Measurements from ENCODE around the gene TMEM204. TPM values are rescaled to one million over a fixed set of nuclear protein-coding genes. Genes with fewer than 3 reads are reported as not detected.
"Not testable (repeated sequence)": the region's sequence is repeated elsewhere in the genome, so short reads cannot be mapped to it uniquely, and the experiment has no call there.

The TMEM204 gene
- polyA plus RNA-seq, 4 donors: 18.8 to 28.5 (median 20.6) TPM

DNA sequence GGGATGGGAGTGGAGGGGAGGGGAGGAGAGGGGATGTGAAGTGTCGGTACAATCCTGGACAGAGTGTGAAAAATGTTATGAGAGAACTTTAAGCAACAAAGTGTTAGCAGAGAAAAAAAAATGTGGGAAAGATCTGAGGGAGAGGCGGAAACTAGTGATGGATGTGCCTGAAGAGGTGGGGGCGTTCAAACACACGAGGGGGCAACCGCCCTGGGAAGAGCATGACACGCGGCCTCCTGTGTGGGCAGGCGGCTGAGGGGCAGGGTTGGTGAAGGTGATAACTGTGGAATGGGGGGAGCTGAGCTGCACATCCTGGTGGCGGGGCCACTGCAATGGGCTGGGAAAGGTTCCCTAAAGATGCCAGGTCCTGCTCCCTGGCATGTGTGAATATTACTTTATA is 48.3 kb downstream of the TMEM204 start:
- DNase-seq (ENCODE audit: low read depth in 4 of 4, low spot score in 3 of 4): no peak

DNA sequence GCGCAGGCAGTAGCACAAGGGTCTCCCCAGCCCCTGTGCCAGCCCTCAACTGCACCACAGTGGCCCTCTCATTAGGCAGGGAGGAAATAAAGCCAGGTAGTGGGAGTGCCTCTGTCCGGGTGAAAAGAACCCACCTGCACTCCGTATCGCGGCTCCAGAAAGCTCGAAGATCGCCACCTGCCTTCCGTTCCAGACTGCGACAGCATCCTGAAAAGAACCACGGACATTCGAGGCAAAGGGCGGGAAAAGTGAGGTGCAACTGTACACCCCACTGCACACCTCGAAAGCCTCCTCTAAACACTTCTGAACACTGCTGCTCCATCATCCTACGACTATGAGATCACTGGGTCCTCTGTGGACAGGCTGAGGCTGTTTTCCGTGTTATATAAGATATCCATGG is 49.7 kb downstream of the TMEM204 start:
- DNase-seq (ENCODE audit: low read depth in 4 of 4, low spot score in 3 of 4): no peak

DNA sequence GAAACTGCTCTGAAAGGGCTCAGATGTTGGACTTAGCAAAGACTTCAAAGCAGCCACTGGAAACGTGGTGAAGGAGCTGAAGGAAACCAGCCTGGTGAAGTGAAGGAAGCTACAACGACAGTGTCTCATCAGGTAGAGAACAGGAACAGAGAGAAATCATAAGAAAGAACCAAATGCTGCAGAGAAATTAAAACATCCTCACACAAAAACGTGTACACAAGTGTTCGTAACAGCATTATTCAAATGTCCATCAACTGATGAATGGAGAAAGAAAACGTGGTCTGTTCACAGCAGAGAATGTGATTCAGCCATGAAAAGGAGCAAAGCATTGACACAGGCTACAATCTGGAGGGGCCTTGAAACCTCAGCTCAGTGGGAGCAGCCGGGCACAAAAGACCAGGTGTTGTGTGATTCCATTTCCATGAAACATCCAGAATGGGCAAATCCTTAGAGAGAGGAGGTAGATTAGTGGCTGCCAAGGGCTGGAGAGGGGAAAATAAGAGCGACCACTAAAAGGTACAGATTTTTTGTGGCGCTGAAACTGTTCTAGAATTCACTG is 51.5 kb downstream of the TMEM204 start:
- no peak for DNase-seq (ENCODE audit: low read depth in 4 of 4, low spot score in 3 of 4)

DNA sequence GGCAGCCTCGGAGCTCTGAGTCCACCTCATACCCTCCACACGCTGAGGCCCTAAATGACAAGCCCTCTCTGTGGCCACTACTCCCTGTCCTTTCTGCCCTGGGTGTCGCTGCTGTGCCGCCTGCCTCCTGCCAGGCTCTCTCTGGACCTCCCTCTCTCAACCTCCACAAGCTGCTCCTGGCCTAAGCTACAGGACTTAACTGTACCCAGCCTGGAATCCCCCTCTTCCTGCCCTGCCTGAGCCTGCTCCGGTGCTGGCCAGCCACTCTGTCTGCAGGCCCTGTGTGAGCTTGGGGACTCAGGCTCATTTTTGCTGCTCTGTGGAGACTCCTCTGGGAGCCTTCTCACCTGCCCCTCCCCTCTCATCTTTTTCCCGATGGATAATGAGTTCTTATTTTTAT is 56.9 kb downstream of the TMEM204 start:
- DNase-seq (ENCODE audit: low read depth in 4 of 4, low spot score in 3 of 4): no peak

DNA sequence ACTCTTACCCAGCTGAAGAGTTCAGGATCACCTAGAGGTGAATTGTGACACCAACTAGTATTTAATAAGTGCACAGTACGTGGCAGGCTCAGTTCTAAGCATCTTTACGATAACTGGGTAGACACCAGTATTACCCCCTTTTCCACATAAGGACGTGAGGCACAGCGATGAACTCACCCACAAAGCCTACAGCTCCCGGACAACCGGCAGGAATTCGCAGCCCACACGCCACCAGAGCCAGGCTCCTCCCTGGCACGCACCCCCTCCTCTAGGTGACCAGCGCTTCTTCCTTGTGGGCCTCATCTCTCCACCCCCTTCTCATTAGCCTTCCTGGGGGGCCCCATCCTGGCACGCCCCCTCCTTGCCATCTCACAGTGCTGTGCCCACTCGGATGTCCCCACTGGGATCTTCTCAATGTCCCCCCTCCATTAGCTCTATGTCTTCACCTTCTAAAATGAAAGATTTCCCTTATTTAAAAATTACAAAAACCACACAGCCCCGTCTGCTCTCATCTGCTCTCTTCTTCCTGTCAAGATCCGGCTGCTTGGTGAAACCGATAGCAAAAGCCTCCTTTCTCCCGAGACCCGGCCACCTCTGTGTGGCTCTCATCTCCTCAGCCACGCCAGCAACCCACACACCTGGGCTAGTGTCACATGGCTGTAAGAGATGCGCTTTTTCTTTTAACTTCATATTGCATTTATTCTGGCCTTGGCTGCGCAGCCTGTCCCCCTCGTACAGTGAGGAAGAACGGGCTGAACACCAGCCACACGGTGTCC is 57.7 kb downstream of the TMEM204 start:
- DNase-seq (ENCODE audit: low read depth in 4 of 4, low spot score in 3 of 4): no peak

DNA sequence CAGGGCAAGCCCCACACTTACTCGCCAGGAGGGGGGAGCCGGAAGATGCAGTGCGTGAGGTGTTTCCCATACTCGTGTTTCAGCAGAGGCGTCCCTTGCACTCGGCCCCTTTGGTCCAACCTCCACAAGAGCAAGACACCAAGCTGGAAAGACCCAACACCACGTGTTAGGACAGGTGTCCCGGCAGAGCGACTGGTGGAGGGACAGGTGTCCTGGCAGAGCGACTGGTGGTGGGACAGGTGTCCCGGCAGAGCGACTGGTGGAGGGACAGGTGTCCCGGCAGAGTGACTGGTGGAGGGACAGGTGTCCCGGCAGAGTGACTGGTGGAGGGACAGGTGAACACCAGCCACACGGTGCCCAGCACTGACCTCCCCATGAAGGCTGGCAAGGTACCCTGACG is 59.0 kb downstream of the TMEM204 start:
- DNase-seq (ENCODE audit: low read depth in 4 of 4, low spot score in 3 of 4): no peak

DNA sequence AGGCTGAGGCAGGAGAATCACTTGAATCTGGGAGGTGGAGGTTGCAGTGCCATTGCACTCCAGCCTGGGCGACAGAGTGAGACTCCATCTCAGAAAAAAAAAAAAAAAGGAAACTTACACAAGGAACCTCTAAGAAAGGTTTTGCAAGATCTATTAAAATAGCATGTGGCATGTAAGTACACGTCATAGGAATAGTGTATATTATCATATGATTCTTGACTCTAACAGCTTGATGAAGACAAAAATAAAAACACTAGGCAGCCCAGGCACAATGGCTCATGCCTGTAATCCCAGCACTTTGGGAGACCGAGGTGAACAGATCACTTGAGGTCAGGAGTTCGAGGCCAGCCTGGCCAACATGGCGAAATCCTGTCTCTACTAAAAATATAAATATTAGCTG is 62.0 kb downstream of the TMEM204 start:
- DNase-seq (ENCODE audit: low read depth in 4 of 4, low spot score in 3 of 4): not testable (repeated sequence)

DNA sequence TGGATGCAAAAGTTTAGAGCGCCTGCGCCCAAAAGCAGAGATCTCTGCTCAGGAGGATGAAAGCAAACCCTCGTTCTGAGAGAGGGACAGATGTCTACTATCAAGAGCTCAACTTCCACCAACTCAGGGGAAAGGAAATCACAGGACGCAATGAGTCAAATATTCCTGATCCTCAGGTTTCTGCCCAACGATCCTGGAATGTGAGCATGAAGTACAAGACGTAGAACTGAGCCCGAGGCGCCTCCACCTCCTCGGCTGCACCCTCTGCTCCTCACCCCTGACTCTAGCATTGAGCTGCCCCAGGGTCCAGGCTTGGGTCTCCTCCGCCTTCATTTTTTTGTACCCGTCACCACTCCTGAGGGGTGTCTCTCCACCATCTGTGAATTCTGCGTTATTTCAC is 63.0 kb downstream of the TMEM204 start:
- no peak for DNase-seq (ENCODE audit: low read depth in 4 of 4, low spot score in 3 of 4)

DNA sequence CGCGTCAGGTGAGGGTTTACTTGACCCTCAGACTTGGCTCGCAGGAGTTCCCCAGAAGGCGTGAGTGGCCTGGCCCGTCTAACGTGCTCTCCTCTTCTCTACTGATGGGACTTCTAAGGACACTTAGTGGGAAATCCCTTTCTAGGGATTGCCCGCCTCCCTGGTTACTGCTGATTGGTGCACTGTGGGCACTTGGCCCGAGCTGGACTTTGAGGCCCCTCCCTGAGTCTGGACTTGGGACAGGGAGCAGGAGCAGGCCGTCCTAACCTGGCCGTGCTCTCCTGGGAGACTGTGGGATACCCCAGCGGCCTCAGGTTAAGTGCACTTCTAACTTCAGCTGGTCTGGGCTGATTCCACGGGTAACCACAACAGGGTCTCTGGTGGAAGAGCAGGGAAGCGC is 63.7 kb downstream of the TMEM204 start:
- DNase-seq (ENCODE audit: low read depth in 4 of 4, low spot score in 3 of 4): no peak

DNA sequence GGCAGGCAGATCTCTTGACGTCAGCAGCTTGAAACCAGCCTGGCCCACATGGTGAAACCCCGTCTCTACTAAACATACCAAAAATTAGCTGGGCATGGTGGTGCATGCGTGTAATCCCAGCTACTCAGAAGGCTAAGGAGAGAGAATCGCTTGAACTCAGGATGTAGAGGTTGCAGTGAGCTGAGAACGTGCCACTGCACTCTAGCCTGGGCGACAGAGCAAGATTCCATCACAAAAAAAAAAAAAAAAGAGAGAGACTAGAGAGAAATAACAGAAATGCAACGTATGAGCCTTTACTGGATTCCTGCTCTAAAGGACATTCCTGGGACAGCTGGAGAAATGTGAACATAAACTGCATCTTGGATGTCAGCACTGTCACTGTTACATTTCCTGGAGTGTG is 67.6 kb downstream of the TMEM204 start:
- no peak for DNase-seq (ENCODE audit: low read depth in 4 of 4, low spot score in 3 of 4)

DNA sequence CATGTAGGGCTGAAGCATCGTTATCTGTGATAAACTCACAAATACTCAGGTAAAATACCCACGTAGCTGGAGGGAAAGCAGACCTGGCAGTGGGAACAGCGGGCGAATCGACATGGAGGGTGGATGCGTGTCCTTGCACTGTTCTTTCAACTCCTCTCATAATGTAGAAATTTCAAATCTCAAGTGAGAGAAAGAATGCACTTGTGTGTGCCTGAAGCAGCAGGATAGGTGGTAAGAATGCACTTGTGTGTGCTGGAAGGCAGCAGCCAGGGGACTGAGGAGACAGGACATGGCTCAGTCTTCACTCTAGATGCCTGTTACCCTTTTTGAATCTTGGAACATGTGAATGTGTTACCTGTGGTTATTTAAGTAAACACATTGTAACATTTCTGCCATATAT is 68.0 kb downstream of the TMEM204 start:
- DNase-seq (ENCODE audit: low read depth in 4 of 4, low spot score in 3 of 4): no peak

DNA sequence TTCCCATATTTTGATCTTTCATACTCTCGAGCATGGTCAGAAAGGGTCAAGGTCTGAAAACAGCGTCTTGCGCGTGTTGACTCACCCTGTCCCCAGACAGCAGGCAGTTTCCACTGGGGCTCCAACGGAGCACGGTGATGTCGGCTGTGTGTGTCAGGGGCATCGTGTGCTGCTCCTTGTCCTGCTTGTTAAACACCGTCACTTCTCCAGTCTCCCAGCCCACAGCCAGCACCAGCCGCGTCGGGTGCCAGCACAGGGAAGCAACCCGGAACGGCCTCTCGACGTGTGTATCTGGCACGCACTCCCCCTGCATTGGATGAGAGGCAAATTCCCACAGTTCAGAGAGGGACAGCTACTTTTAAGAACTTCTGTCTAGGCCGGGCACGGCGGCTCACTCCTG is 68.8 kb downstream of the TMEM204 start:
- no peak for DNase-seq (ENCODE audit: low read depth in 4 of 4, low spot score in 3 of 4)

Other genes with a start within 250 kb of the TMEM204 start
- 100 to 1,000 TPM; 169 to 186 (median 176) TPM for gene UBE2I, start 224.0 kb upstream of the TMEM204 start, polyA plus RNA-seq (ENCODE audit: insufficient read length in 4 of 4)
- gene BAIAP3, start 200.0 kb upstream of the TMEM204 start, polyA plus RNA-seq (ENCODE audit: insufficient read length in 4 of 4): 1 to 10 TPM; 3.9 to 8.5 (median 4.7) TPM
- 10 to 100 TPM; 37.9 to 62.9 (median 46.1) TPM for gene TSR3, start 181.8 kb upstream of the TMEM204 start, polyA plus RNA-seq (ENCODE audit: insufficient read length in 4 of 4)
- gene GNPTG, start 181.7 kb upstream of the TMEM204 start, polyA plus RNA-seq (ENCODE audit: insufficient read length in 4 of 4): 10 to 100 TPM; 57.3 to 69.5 (median 60.3) TPM
- gene UNKL, start 119.0 kb upstream of the TMEM204 start, polyA plus RNA-seq (ENCODE audit: insufficient read length in 4 of 4): 10 to 100 TPM; 14.2 to 21.1 (median 17.0) TPM
- 10 to 100 TPM; 12.5 to 18.3 (median 14.8) TPM for gene UQCC4, start 112.9 kb upstream of the TMEM204 start, polyA plus RNA-seq (ENCODE audit: insufficient read length in 4 of 4)
- gene PERCC1, start 102.6 kb upstream of the TMEM204 start, polyA plus RNA-seq (ENCODE audit: insufficient read length in 4 of 4): under 1 TPM in 1 of 4 donors, not detected in 3; 0.26 TPM
- 1 to 10 TPM; 2.2 to 3.5 (median 2.7) TPM for gene CCDC154, start 89.1 kb upstream of the TMEM204 start, polyA plus RNA-seq (ENCODE audit: insufficient read length in 4 of 4)
- 10 to 100 TPM; 43.4 to 62.1 (median 48.6) TPM for gene CLCN7, start 58.6 kb upstream of the TMEM204 start, polyA plus RNA-seq (ENCODE audit: insufficient read length in 4 of 4)
- under 1 TPM in 1 of 4 donors, not detected in 3; 0.04 TPM for gene PTX4, start 44.7 kb upstream of the TMEM204 start, polyA plus RNA-seq (ENCODE audit: insufficient read length in 4 of 4)
- 10 to 100 TPM; 25.9 to 48.7 (median 30.5) TPM for gene TELO2, start 40.3 kb upstream of the TMEM204 start, polyA plus RNA-seq (ENCODE audit: insufficient read length in 4 of 4)
- gene IFT140, start 78.4 kb downstream of the TMEM204 start, polyA plus RNA-seq (ENCODE audit: insufficient read length in 4 of 4): 10 to 100 TPM; 37.3 to 43.5 (median 39.3) TPM
- 10 to 100 TPM; 16.8 to 21.2 (median 19.0) TPM for gene CRAMP1, start 78.7 kb downstream of the TMEM204 start, polyA plus RNA-seq (ENCODE audit: insufficient read length in 4 of 4)
- gene JPT2, start 144.6 kb downstream of the TMEM204 start, polyA plus RNA-seq (ENCODE audit: insufficient read length in 4 of 4): 10 to 100 TPM; 76.4 to 95.3 (median 82.2) TPM
- gene MAPK8IP3, start 172.5 kb downstream of the TMEM204 start, polyA plus RNA-seq (ENCODE audit: insufficient read length in 4 of 4): 10 to 100 TPM; 38.7 to 54.3 (median 49.1) TPM
- gene NME3, start 237.9 kb downstream of the TMEM204 start, polyA plus RNA-seq (ENCODE audit: insufficient read length in 4 of 4): 10 to 100 TPM; 23.2 to 49.8 (median 24.3) TPM
- gene EME2, start 239.1 kb downstream of the TMEM204 start, polyA plus RNA-seq (ENCODE audit: insufficient read length in 4 of 4): 10 to 100 TPM in 1 of 4 donors, 1 to 10 TPM in 3; 6.7 to 10.7 (median 8.6) TPM
- 10 to 100 TPM; 64.2 to 87.3 (median 66.9) TPM for gene MRPS34, start 239.5 kb downstream of the TMEM204 start, polyA plus RNA-seq (ENCODE audit: insufficient read length in 4 of 4)
- gene SPSB3, start 248.9 kb downstream of the TMEM204 start, polyA plus RNA-seq (ENCODE audit: insufficient read length in 4 of 4): 10 to 100 TPM; 34.9 to 58.0 (median 38.5) TPM
- 10 to 100 TPM; 36.8 to 62.7 (median 40.5) TPM for gene NUBP2, start 249.3 kb downstream of the TMEM204 start, polyA plus RNA-seq (ENCODE audit: insufficient read length in 4 of 4)